Motor neuron (in vitro differentiated cells): ENCODE measurements around the gene MAP3K10. TPM values are rescaled to one million over a fixed set of nuclear protein-coding genes. Genes with fewer than 3 reads are reported as not detected.

Experiments used
- ATAC-seq, 8 experiments: fragments of 200-7000 bp; cut with Tn5 transposase; replicated peaks in 6 of 8; 2 replicates each; pipeline ENCODE4 v1.8.0; 2021; ENCODE audit warnings: mild to moderate bottlenecking in 8 of 8, moderate library complexity in 8 of 8
- H3K27ac ChIP-seq, 2 donors: fragments of 250-450 bp; sonication (Bioruptor Pico); 2 replicates each; pipeline ENCODE4 v1.9.0; 2021; ENCODE audit warnings: antibody characterized with exemption in 2 of 2, mild to moderate bottlenecking in 2 of 2, moderate library complexity in 1 of 2
- H3K4me1 ChIP-seq, 2 donors: fragments of 250-450 bp; sonication (Bioruptor Pico); replicated peaks in 1 of 2; 2 replicates each; pipeline ENCODE4 v1.6.1; 2021; ENCODE audit warnings: antibody characterized with exemption in 2 of 2, mild to moderate bottlenecking in 2 of 2, moderate library complexity in 1 of 2
- H3K4me3 ChIP-seq, 5 donors: fragments of 250-450 bp; sonication (Bioruptor Pico); 2 replicates each; pipeline ENCODE4 v1.9.0; 2021; ENCODE audit warnings: antibody characterized with exemption in 5 of 5, mild to moderate bottlenecking in 5 of 5, moderate library complexity in 4 of 5
- WGBS, 10 experiments: fragments of 450-650 bp; shearing (Covaris generic); methylation state at CpG; one replicate each; pipeline ENCODE4 v1.0.0; 2022; 5-methylcytosine and 5-hydroxymethylcytosine counted together
- in situ Hi-C, 9 experiments: fragments of 400-800 bp; cut with MboI; loops; one replicate each; pipeline ENCODE4 v1.15.0; 2021; ENCODE audit warnings: low sequenced_read_pairs in 9 of 9, low pct_unique_long_range_greater_than_20kb in 2 of 9; ENCODE audit not compliant: unreplicated experiment in 9 of 9
- total RNA-seq, 8 experiments: library from RNA; unstranded; fragments of 300-600 nt; gene quantifications; 2 replicates each; pipeline versions ENCODE4 v1.2.3 to v1.2.4, GENCODE V29; 2022

The MAP3K10 gene
- total RNA-seq, 8 experiments from 2014 or later: 4.4 to 22.2 (median 15.9) TPM

DNA sequence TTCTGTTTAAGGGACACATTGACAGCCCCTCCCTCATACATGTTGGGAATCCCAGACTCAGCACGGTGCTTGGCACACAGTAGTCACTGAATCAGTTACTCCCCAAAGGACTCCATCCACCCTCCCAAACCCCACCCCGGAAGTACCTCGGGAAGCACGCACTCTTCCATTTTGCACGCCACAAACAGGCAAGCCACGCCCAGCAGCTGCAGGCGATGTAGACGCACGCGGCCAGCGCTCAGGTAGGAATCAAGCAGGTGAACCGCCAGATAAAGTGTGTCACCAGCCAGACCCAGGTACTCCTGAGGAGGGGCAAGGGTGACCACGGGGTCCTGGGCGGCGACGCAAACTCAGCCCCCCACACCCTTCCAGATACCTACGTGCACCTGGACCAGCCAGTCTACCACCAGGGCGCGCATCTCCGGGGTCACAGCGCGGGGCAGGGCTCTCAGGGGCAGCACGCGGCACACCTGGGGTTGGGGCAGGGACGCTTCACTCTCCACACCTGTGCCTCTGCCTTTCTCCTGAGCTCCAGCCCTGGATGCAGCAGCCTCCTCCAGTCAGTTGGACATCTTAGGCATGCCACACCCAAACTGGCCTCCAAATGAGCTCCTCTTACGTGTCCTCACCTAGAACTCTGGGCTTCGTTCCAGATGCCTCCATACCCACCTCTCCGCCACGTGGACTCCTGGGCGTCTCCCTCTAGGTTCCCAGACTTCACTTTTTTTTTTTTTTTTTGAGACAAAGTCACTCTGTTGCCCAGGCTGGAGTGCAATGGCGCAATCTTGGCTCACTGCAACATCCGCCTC, 33.3 kb downstream of the MAP3K10 start:
- Histone ChIP-seq H3K4me1 (no peaks in the 10 kb centered on the region), H3K4me3 (no peak overlapping the region), H3K27ac (no peak overlapping the region)
- WGBS, 10 experiments: 60 to 100% (median 88%) methylated on average over 1 to 17 of the region's 32 CpGs; no CpG with 5 or more reads in 3 of the 10 experiments
- in situ Hi-C loops: no loop called here
- ATAC-seq: no peak

DNA sequence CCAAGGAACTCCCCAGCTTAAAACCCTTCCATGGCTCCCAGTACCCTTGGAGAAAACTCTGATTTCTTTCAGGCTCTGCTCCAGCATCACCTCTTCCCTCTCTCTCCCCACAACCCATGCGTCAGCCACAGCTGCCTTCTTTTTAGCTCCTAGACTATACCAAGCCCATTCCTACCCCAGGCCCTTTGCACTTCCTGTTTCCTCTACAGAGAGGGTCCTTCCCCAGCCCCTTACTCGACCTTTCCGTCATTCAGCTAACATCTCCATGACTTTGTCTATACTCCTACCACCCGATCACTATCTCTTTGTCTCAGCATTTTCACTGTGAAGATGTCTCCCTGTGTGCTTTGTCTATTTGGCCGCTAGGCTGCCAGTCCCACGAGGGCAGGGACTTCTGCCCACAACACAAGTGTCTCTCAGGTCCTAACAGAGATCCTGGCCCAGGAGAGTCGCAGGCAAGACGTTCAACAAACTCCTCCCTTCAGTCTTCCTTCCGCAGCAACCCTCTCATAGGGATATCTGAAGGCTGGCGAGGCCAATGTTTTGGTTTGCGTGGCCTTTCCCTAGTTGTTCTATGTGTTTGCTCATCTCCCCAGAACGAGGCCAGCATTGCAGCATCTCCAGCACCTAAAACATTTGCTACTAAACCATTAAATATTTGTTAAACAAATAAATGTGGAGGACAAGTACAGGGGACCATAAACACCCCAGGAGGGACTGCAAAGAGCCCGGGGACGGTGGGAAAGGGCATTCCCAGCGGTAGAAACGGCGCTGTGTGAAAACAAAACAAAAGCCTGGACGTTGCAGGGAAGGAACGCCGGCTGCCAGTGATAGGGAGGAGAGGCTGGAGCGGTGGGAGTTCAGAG, 34.4 kb downstream of the MAP3K10 start:
- in situ Hi-C loops: no loop called here
- ATAC-seq: peak in 3 of 8 experiments; percentile 15 to 39 (median 39)
- Histone ChIP-seq H3K4me1 (no peaks in the 10 kb centered on the region), H3K4me3 (no peak overlapping the region), H3K27ac (no peak overlapping the region)
- WGBS, 10 experiments: 19 to 64% (median 45%) methylated on average over 2 to 12 of the region's 21 CpGs

DNA sequence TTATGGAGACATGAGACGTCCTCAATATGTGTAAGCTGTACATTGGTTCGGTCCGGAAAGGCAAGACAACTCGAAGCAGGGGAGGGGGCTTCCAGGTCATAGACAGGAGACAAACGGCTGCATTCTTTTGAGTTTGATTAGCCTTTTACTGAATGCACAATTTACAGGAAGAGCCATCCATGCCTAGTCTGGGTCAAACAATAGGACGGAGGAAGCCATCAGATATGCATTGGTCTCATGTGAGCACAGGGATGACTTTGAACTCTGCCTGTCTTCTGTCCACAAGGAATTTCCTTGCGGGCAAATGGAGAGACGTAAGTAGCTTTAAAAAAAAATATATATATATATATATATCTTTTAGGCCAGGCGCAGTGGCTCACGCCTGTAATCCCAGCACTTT, 37.1 kb downstream of the MAP3K10 start:
- Histone ChIP-seq H3K4me3 (no peak overlapping the region), H3K4me1 (peaks cover 17 to 18% of the 10 kb centered on the region in 2 donors), H3K27ac (no peak overlapping the region)
- 48 to 100% (median 66%) methylated on average over 1 to 9 of the region's 10 CpGs for WGBS, 10 experiments
- in situ Hi-C loops: no loop called here
- no peak for ATAC-seq

DNA sequence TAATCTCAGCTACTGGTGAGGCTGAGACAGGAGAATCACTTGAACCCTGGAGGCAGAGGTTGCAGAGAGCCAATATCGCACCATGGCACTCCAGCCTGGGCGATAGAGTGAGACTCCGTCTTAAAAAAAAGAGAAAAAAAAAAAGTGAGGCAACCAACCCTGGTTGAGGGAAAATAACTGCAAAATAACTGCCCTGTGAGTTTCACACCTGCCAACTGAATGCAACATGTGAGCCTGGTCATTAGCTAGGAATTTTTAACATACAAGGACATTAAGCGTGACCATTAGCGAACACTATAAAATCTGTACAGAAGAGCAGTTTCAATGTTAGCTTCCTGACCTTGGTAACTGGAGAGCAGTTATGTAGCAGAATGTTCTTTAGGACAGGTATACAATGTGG, 37.6 kb downstream of the MAP3K10 start:
- Histone ChIP-seq H3K4me3 (no peak overlapping the region), H3K27ac (no peak overlapping the region), H3K4me1 (peaks cover 17 to 18% of the 10 kb centered on the region in 2 donors)
- no peak for ATAC-seq
- 55 to 100% (median 95%) methylated on average over 1 to 5 of the region's 5 CpGs; no CpG with 5 or more reads in 2 of the 10 experiments for WGBS, 10 experiments
- in situ Hi-C loops: no loop called here

DNA sequence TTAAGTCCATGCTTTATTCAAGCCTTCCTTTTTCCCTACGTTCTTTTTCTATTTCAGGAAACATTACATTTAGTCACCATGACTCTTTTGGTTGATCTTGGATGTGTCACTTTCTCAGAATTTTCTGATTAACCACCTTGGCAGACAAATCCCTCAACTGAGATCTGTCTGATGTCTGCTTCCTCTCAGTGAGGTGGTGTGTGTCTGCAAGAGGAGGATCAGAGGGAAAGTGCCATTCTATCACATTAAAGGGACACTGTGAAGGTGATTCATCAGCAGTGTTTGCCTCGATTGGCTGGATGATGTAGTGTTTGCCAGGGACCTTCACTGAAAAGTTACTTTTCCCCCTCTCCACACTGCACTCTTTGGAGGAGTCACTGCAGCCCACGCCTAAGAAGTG, 38.3 kb downstream of the MAP3K10 start:
- in situ Hi-C loops: no loop called here
- Histone ChIP-seq H3K27ac (no peak overlapping the region), H3K4me3 (no peak overlapping the region), H3K4me1 (peaks cover 17 to 18% of the 10 kb centered on the region in 2 donors)
- 0 to 100% (median 20%) methylated on average over 1 to 2 of the region's 3 CpGs; no CpG with 5 or more reads in 3 of the 10 experiments for WGBS, 10 experiments
- peak in 1 of 8 experiments; percentile 5 for ATAC-seq

DNA sequence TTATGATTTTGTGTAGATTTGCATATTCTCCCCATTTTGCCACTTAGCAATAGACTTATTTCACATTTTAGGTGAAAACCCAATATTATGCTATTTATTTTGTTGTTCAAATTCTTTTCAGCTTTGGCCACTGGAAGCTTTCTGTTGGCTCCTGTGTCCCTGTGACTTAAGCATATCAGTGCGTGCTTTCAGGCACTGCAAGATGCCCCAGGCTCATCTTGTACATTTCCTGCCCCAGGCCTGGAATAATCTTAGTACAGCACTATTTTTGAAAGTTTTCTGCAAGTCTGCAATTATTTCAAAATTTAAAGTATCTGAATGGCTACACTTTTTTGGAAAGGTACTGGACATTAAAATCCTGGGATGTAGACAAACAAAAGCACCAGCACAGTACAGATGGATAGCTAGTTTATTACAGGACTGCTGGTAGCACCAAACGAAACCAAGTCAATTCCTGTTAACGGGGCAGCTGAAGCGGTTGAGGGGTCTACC, 38.7 kb downstream of the MAP3K10 start:
- H3K4me1 ChIP-seq: peaks cover 17 to 18% of the 10 kb centered on the region in 2 donors
- WGBS, 10 experiments: 43 to 100% (median 80%) methylated on average over 1 to 4 of the region's 4 CpGs; no CpG with 5 or more reads in 3 of the 10 experiments

DNA sequence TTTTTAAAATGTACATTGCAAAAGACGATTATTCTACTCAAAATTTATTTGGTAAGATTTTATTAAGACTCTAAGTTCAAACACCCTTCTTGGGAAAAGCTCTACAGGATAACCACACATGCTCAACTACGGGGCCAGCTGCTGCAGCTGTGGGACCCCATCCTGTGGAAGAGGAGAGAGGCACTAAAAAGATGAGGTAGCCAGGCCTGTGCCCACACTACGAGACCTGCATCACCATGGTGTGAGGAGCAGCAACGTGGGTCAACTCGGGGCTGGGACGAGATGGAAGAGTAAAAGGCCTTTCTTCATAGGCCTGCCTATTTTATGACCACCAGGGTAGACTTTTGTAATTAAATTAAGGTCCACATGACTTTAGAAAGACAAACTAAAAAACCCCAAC, 39.8 kb downstream of the MAP3K10 start:
- Histone ChIP-seq H3K4me3 (no peak overlapping the region), H3K4me1 (peaks cover 17 to 18% of the 10 kb centered on the region in 2 donors), H3K27ac (peak overlapping the region in 1 of 2 donors; percentile 80)
- in situ Hi-C loops: no loop called here
- WGBS, 10 experiments: 50 to 100% (median 76%) methylated on average over 1 to 6 of the region's 6 CpGs; no CpG with 5 or more reads in 3 of the 10 experiments
- no peak for ATAC-seq

More for the DNA sequence above, 38.7 kb downstream of the MAP3K10 start:
- ATAC-seq: peak in 1 of 8 experiments; percentile 13
- no peak overlapping the region for H3K27ac ChIP-seq
- H3K4me3 ChIP-seq: no peak overlapping the region
- in situ Hi-C loops: no loop called here

DNA sequence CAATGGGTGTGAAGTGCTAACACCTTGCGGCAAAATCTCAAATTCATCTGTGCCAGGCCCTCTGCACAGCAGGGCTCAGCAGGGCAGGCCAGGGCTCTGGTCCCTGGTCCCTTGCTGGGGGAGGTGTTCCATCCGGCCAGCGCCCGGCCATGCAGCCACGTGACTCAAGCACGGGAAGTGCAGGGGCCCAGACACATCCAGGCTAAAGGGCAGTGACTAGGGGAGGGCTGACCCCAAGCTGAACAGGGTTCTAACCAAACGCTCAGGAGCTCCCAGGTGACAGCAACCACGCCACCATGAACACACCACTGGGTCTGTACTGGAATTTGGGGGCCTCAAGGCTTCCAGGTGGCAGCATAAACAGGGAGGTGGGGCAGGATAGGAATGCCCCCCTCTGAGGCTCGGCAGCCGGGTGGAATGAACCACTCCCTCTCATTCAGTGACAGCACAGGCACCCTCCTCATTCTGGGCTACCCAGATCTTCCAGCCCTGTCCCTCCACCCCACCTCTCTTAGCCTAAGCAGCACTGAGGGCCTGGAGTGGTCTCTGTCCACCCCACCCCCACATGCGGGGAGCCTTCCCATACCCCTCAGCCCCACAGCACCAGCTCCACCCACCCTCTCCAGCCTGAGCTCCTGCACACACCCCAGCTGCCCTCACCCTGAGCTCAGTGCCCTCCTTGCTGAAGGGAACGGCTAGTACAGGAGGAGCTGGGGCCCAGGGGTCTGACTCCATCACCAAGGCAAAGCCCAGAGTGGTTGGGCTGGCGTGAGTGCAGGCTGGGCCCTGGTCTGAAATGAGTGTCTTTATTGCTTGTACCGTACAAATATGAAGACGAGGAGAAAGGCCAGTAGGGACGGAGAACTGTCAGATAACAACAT, 40.6 kb downstream of the MAP3K10 start:
- H3K4me3 ChIP-seq: no peak overlapping the region
- ATAC-seq: peak; percentile 7 to 89 (median 86)
- 0 to 100% (median 84%) methylated on average over 1 to 3 of the region's 16 CpGs; no CpG with 5 or more reads in 5 of the 10 experiments for WGBS, 10 experiments
- peak overlapping the region; percentile 19 to 80 for H3K27ac ChIP-seq
- peaks cover 17 to 18% of the 10 kb centered on the region in 2 donors for H3K4me1 ChIP-seq
- in situ Hi-C loops: no loop called here

DNA sequence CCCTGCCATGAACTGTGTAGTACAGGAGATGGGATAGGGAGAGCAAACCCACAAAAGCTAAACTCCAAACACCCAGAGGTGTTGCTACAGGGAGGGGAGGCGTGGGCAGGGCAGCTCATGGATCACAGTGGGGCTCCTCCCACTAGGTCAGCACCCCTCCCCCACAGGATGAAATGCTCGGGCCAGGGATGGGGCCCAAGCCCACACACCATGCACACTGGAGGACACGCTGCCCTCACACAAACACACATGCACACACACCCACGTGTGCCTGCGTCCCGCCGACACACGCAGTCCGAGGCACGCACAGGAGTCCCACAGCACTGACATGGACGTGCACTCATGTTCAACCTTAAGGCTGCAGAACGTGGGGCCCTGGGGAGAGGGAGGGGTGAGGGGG, 41.3 kb downstream of the MAP3K10 start:
- H3K27ac ChIP-seq: peak overlapping the region in 1 of 2 donors; percentile 80
- in situ Hi-C loops: no loop called here
- no CpG with 5 or more reads among the region's 12 CpGs for WGBS, 10 experiments
- no peak overlapping the region for H3K4me3 ChIP-seq
- ATAC-seq: peak in 6 of 8 experiments; percentile 6 to 60 (median 40)
- peaks cover 17 to 18% of the 10 kb centered on the region in 2 donors for H3K4me1 ChIP-seq

DNA sequence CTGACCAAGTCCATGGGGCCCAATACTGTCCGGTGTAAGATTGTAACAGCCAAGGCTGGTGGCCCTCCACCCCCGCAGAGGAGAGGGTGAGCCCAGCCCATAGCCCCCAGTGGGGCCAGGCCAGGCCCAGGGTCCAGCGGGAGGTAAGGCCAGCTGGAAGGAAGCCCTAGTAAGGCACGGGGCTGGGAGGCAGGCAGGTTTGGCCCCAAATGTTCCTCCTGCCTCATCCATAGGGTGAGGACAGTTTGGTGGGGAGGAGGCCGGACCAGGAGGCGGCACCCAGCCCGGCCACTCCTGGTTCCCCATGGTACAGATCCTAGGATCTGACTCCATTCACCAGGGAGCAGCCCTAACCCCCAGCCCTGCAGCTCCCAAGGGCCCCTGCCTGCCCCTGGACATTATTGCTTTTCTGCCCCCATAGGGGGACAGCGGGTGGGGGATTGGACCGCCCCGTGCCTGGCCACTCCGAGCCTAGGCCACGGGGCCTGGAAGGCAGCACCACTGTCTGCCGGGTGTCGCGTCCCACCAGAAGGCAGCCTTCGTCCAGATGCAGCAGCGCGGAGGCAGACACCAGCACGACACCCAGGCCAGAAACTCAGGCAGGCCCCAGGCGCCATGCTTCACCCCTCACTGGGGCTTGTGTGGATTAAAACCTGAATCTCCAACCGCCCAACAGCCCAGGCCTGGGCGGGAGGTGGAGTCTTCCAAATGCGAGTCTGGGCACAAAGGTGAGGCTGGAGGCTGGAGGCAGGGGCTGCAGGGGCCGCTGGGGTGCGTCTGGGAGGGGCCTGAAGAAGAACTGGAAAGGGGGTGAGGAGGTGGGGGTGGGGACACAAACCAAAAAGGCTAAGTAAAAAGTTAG, 42.0 kb downstream of the MAP3K10 start:
- ATAC-seq: peak in 1 of 8 experiments; percentile 2
- peaks cover 17 to 18% of the 10 kb centered on the region in 2 donors for H3K4me1 ChIP-seq
- in situ Hi-C loops: no loop called here
- H3K4me3 ChIP-seq: no peak overlapping the region
- peak overlapping the region in 1 of 2 donors; percentile 80 for H3K27ac ChIP-seq
- 100% methylated on average over 1 of the region's 25 CpGs; no CpG with 5 or more reads in 9 of the 10 experiments for WGBS, 10 experiments

DNA sequence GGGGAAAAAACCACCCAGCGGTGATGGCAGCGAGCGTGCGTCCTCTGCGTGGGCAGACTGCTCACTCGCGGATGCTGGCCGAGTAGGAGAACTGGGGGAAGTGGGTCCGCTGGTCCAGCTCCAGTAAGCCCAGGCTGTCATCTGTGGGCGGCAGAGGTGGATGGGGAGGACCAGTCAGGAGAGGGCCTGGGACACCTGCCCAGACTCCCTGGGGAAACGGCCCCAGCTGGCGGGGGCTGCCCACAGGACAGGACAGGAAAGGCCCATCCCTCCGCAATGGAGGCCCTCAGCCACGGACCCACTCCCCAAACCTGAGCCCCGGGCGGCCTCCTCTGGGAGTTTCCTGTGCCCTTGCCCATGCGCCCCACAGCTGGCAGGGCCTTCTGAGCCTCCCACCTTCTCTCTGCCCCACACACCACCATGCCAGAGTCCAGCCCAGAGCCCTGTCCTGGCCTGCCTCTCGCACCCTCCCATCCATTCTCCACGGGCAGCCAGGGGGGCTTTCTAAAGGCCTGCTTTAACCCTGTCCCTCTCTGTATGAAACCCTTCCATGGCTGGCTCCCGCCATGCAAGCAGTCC, 42.7 kb downstream of the MAP3K10 start:
- ATAC-seq: no peak
- in situ Hi-C loops: no loop called here
- peaks cover 17 to 18% of the 10 kb centered on the region in 2 donors for H3K4me1 ChIP-seq
- WGBS, 10 experiments: 91 to 100% methylated on average over 2 to 7 of the region's 20 CpGs; no CpG with 5 or more reads in 8 of the 10 experiments
- no peak overlapping the region for H3K27ac ChIP-seq
- no peak overlapping the region for H3K4me3 ChIP-seq
